Suprapubic skin (tissue), 4 donors: ENCODE results near the gene PIM1. TPM values are rescaled to one million over a fixed set of nuclear protein-coding genes. Genes with fewer than 3 reads are reported as not detected.

Experiments
- DNase-seq, 2 donors: peaks; one replicate each; pipeline ENCODE4 v3.0.0-alpha.2; 2019; ENCODE audit warnings: low spot score in 2 of 2
- H3K27ac ChIP-seq: fragments of 200-600 bp; sonication (generic); one replicate; pipeline ENCODE4 v1.5.1; 2019
- H3K27me3 ChIP-seq: fragments of 200-600 bp; sonication (generic); one replicate; pipeline ENCODE4 v1.5.1; 2019
- H3K36me3 ChIP-seq: fragments of 200-600 bp; sonication (generic); one replicate; pipeline ENCODE4 v1.5.1; 2019
- H3K4me1 ChIP-seq: fragments of 200-600 bp; sonication (generic); one replicate; pipeline ENCODE4 v1.5.1; 2019
- H3K4me3 ChIP-seq: fragments of 200-600 bp; sonication (generic); one replicate; pipeline ENCODE4 v1.5.1; 2019; ENCODE audit warnings: mild to moderate bottlenecking
- H3K9me3 ChIP-seq: fragments of 200-600 bp; sonication (generic); one replicate; pipeline ENCODE4 v1.5.1; 2019
- CTCF ChIP-seq, 2 donors: fragments of 200-600 bp in 1 of 2; fragments of 450-650 bp in 1 of 2; sonication (generic) in 1 of 2; IDR thresholded peaks; one replicate each; pipeline ENCODE4 v1.5.1; 2016 to 2019; ENCODE audit warnings: antibody characterized with exemption in 2 of 2, mild to moderate bottlenecking in 1 of 2, moderate library complexity in 1 of 2
- EP300 ChIP-seq: sonication (generic); formaldehyde crosslinking; IDR thresholded peaks from one replicate; pipeline ENCODE4 v1.6.1; 2017; ENCODE audit warnings: antibody characterized with exemption
- POLR2A ChIP-seq, 2 donors: fragments of 450-650 bp; IDR thresholded peaks; one replicate each; pipeline ENCODE4 v1.6.1; 2017; ENCODE audit warnings: antibody characterized with exemption in 2 of 2, mild to moderate bottlenecking in 2 of 2, moderate library complexity in 2 of 2
- POLR2AphosphoS5 ChIP-seq, 3 donors: sonication (generic); formaldehyde crosslinking; IDR thresholded peaks; one replicate each; pipeline ENCODE4 v1.6.1; 2017; ENCODE audit warnings: antibody characterized with exemption in 3 of 3
- WGBS: methylation state at CpG from one replicate; pipeline ENCODE4 v1.1.5; 2018; 5-methylcytosine and 5-hydroxymethylcytosine counted together
- total RNA-seq, 4 donors: library from RNA; depleted of rRNA; stranded (reverse); fragments of >200 nt; gene quantifications; one replicate each; pipeline ENCODE4 v1.1.0, GENCODE V29; 2016

Gene PIM1
- total RNA-seq, 4 donors from 2014 or later: 63.6 to 158 (median 110) TPM

GRCh38 chr6:37212268-37212667, 42.3 kb downstream of the PIM1 start:
- Histone ChIP-seq H3K27ac (no peak overlapping the region), H3K9me3 (no peaks in the 10 kb centered on the region), H3K27me3 (no peaks in the 10 kb centered on the region), H3K36me3 (no peaks in the 10 kb centered on the region), H3K4me3 (no peak overlapping the region), H3K4me1 (no peaks in the 10 kb centered on the region)
- WGBS: 88% methylated on average over 9 of the region's 9 CpGs
- DNase-seq: no peak
- TF ChIP-seq EP300 (no peak), POLR2A (IDR thresholded peaks at IDR 0.05) (no peak), POLR2AphosphoS5 (IDR thresholded peaks at IDR 0.05) (no peak), CTCF (IDR thresholded peaks at IDR 0.05) (no peak)

- TF ChIP-seq POLR2AphosphoS5 (IDR thresholded peaks at IDR 0.05) (no peak), EP300 (no peak), CTCF (IDR thresholded peaks at IDR 0.05) (no peak), POLR2A (IDR thresholded peaks at IDR 0.05) (no peak)
- Histone ChIP-seq H3K27me3 (no peaks in the 10 kb centered on the region), H3K27ac (no peak overlapping the region), H3K9me3 (no peaks in the 10 kb centered on the region), H3K36me3 (no peaks in the 10 kb centered on the region), H3K4me3 (no peak overlapping the region), H3K4me1 (peaks cover 10% of the 10 kb centered on the region)
- 90% methylated on average over 6 of the region's 6 CpGs for WGBS
- no peak for DNase-seq
Measured at GRCh38 chr6:37218061-37218460, 48.1 kb downstream of the PIM1 start.

GRCh38 chr6:37218511-37218910, 48.6 kb downstream of the PIM1 start:
- peaks cover 11% of the 10 kb centered on the region for H3K4me1 ChIP-seq
- no peaks in the 10 kb centered on the region for H3K27me3 ChIP-seq
- no peaks in the 10 kb centered on the region for H3K9me3 ChIP-seq
- no peak for DNase-seq
- H3K4me3 ChIP-seq: no peak overlapping the region
- WGBS: 88% methylated on average over 8 of the region's 8 CpGs
- no peak for TF ChIP-seq POLR2A (IDR thresholded peaks at IDR 0.05)
- TF ChIP-seq CTCF (IDR thresholded peaks at IDR 0.05): no peak
- no peak for TF ChIP-seq POLR2AphosphoS5 (IDR thresholded peaks at IDR 0.05)
- TF ChIP-seq EP300: no peak
- H3K27ac ChIP-seq: no peak overlapping the region
- H3K36me3 ChIP-seq: no peaks in the 10 kb centered on the region

- Histone ChIP-seq H3K9me3 (no peaks in the 10 kb centered on the region), H3K27ac (no peak overlapping the region), H3K4me3 (peak overlapping the region; percentile 61), H3K4me1 (peaks cover 11% of the 10 kb centered on the region), H3K36me3 (no peaks in the 10 kb centered on the region), H3K27me3 (no peaks in the 10 kb centered on the region)
- WGBS: 65% methylated on average over 6 of the region's 6 CpGs
- no peak for DNase-seq
- TF ChIP-seq CTCF (IDR thresholded peaks at IDR 0.05) (no peak), EP300 (no peak), POLR2AphosphoS5 (IDR thresholded peaks at IDR 0.05) (no peak), POLR2A (IDR thresholded peaks at IDR 0.05) (no peak)
Measured at GRCh38 chr6:37221585-37222124, 51.7 kb downstream of the PIM1 start.

- H3K36me3 ChIP-seq: no peaks in the 10 kb centered on the region
- peaks cover 11% of the 10 kb centered on the region for H3K4me1 ChIP-seq
- peak overlapping the region; percentile 61 for H3K4me3 ChIP-seq
- DNase-seq: peak; percentile 77 to 86
- no peaks in the 10 kb centered on the region for H3K9me3 ChIP-seq
- no peak overlapping the region for H3K27ac ChIP-seq
- TF ChIP-seq CTCF (IDR thresholded peaks at IDR 0.05): no peak
- TF ChIP-seq EP300: no peak
- no peak for TF ChIP-seq POLR2A (IDR thresholded peaks at IDR 0.05)
- no peak for TF ChIP-seq POLR2AphosphoS5 (IDR thresholded peaks at IDR 0.05)
- 1% methylated on average over 13 of the region's 39 CpGs for WGBS
- H3K27me3 ChIP-seq: no peaks in the 10 kb centered on the region
Measured at GRCh38 chr6:37222125-37222967, 52.4 kb downstream of the PIM1 start.
